Activated naive CD4-positive, alpha-beta T cell treated with anti-CD3 and anti-CD28 coated beads, Interleukin-2, amount 50 U/mL, for 72 hours (primary cell): ENCODE data around the gene MCM7. TPM values are rescaled to one million over a fixed set of nuclear protein-coding genes. Genes with fewer than 3 reads are reported as not detected.

Experiments
- ATAC-seq, 2 donors: fragments of 150-1000 bp; cut with Tn5 transposase; 2 replicates each; pipeline ENCODE4 v1.10.0; 2021; ENCODE audit warnings: mild to moderate bottlenecking in 2 of 2, moderate library complexity in 2 of 2
- DNase-seq, 2 donors: peaks; one replicate each; pipeline ENCODE4 v3.0.0; 2021 to 2022; ENCODE audit warnings: low spot score in 2 of 2
- H3K27ac Mint-ChIP-seq, 2 donors: one replicate each; pipeline ENCODE4 v1.8.0; 2022; ENCODE audit warnings: mild to moderate bottlenecking in 2 of 2, mixed read lengths in 2 of 2
- H3K36me3 Mint-ChIP-seq, 2 donors: one replicate each; pipeline ENCODE4 v1.8.0; 2022; ENCODE audit warnings: mixed read lengths in 2 of 2
- H3K9me3 Mint-ChIP-seq, 2 donors: one replicate each; pipeline ENCODE4 v1.8.0; 2022; ENCODE audit warnings: mixed read lengths in 2 of 2
- total RNA-seq, 2 donors: library from RNA; stranded (reverse); gene quantifications; one replicate each; pipeline ENCODE4 v1.2.3, GENCODE V29; 2022

Gene MCM7
- total RNA-seq, 2 donors from 2014 or later, result 291 to 375 TPM

- Mint-ChIP-seq H3K36me3 (peaks cover 17% of the 10 kb centered on the region in 2 donors), H3K27ac (peak within 1 kb of the TSS; percentile 94 to 99), H3K9me3 (no peaks in the 10 kb centered on the region)
- DNase-seq (peak; percentile 85 to 94), ATAC-seq (peak; percentile 78 to 81)
Measured at GRCh38 chr7:100126931-100127865, 26.0 kb upstream of the MCM7 start, which contains the start of gene MBLAC1. TSS of gene MBLAC1 (plus strand) at chr7:100126967. CDS start at chr7:100127396, 429 bp downstream.

GRCh38 chr7:100126239-100126930, 25.2 kb upstream of the MCM7 start:
- peaks cover 17% of the 10 kb centered on the region in 2 donors for H3K36me3 Mint-ChIP-seq
- ATAC-seq, result peak in 1 of 2 donors; percentile 42
- no peak for DNase-seq
- no peaks in the 10 kb centered on the region for H3K9me3 Mint-ChIP-seq
- H3K27ac Mint-ChIP-seq, result peak overlapping the region; percentile 94 to 99

GRCh38 chr7:100124301-100125230, 23.4 kb upstream of the MCM7 start:
- H3K9me3 Mint-ChIP-seq, result no peaks in the 10 kb centered on the region
- peak overlapping the region in 1 of 2 donors; percentile 50 for H3K27ac Mint-ChIP-seq
- no peak for DNase-seq
- ATAC-seq, result no peak
- H3K36me3 Mint-ChIP-seq, result peaks cover 17 to 19% of the 10 kb centered on the region in 2 donors

- ATAC-seq (no peak), DNase-seq (no peak)
- H3K36me3 Mint-ChIP-seq, result peaks cover 24 to 33% of the 10 kb centered on the region in 2 donors
- H3K9me3 Mint-ChIP-seq, result no peaks in the 10 kb centered on the region
- H3K27ac Mint-ChIP-seq, result no peak overlapping the region
Measured at GRCh38 chr7:100122568-100122967, 21.4 kb upstream of the MCM7 start.

- Mint-ChIP-seq H3K9me3 (no peaks in the 10 kb centered on the region), H3K36me3 (peaks cover 23 to 33% of the 10 kb centered on the region in 2 donors), H3K27ac (no peak overlapping the region)
- ATAC-seq (no peak), DNase-seq (no peak)
Measured at GRCh38 chr7:100122067-100122466, 20.9 kb upstream of the MCM7 start.

GRCh38 chr7:100120733-100121036, 19.5 kb upstream of the MCM7 start:
- ATAC-seq (no peak), DNase-seq (no peak)
- peak overlapping the region; percentile 94 to 99 for H3K27ac Mint-ChIP-seq
- H3K36me3 Mint-ChIP-seq, result peaks cover 13 to 19% of the 10 kb centered on the region in 2 donors
- no peaks in the 10 kb centered on the region for H3K9me3 Mint-ChIP-seq

GRCh38 chr7:100119970-100120732, 19.0 kb upstream of the MCM7 start:
- peak; percentile 66 to 69 for DNase-seq
- no peaks in the 10 kb centered on the region for H3K9me3 Mint-ChIP-seq
- ATAC-seq, result peak; percentile 74 to 84
- peak overlapping the region; percentile 94 to 99 for H3K27ac Mint-ChIP-seq
- peaks cover 13 to 16% of the 10 kb centered on the region in 2 donors for H3K36me3 Mint-ChIP-seq

GRCh38 chr7:100119072-100119969, 18.1 kb upstream of the MCM7 start, which contains the start of the genes CNPY4 and TAF6:
TSS of gene CNPY4 (plus strand) at chr7:100119634. CDS start at chr7:100119745, 111 bp downstream.
TSS of gene TAF6 (minus strand) at chr7:100119358. CDS start at chr7:100114209, 5,149 bp downstream.
- Mint-ChIP-seq H3K27ac (peak within 1 kb of the TSS; percentile 94 to 99), H3K9me3 (no peaks in the 10 kb centered on the region), H3K36me3 (peaks cover 7 to 16% of the 10 kb centered on the region in 2 donors)
- ATAC-seq (peak; percentile 81), DNase-seq (peak; percentile 91 to 93)

GRCh38 chr7:100118388-100119071, 17.3 kb upstream of the MCM7 start:
- Mint-ChIP-seq H3K9me3 (no peaks in the 10 kb centered on the region), H3K27ac (peak overlapping the region; percentile 94 to 99), H3K36me3 (peaks cover 7 to 20% of the 10 kb centered on the region in 2 donors)
- ATAC-seq (no peak), DNase-seq (no peak)

- Mint-ChIP-seq H3K36me3 (peaks cover 7 to 20% of the 10 kb centered on the region in 2 donors), H3K9me3 (no peaks in the 10 kb centered on the region)
- no peak for ATAC-seq
Measured at GRCh38 chr7:100115026-100115425, 13.8 kb upstream of the MCM7 start.

GRCh38 chr7:100111914-100112313, 10.7 kb upstream of the MCM7 start:
- ATAC-seq (no peak), DNase-seq (no peak)
- Mint-ChIP-seq H3K27ac (no peak overlapping the region), H3K36me3 (peaks cover 0 to 4% of the 10 kb centered on the region in 2 donors), H3K9me3 (no peaks in the 10 kb centered on the region)

More at GRCh38 chr7:100115026-100115425, 13.8 kb upstream of the MCM7 start:
- no peak for DNase-seq
- no peak overlapping the region for H3K27ac Mint-ChIP-seq

- DNase-seq (no peak), ATAC-seq (no peak)
- Mint-ChIP-seq H3K9me3 (no peaks in the 10 kb centered on the region), H3K27ac (peak overlapping the region in 1 of 2 donors; percentile 61), H3K36me3 (peaks cover 0 to 4% of the 10 kb centered on the region in 2 donors)
Measured at GRCh38 chr7:100111156-100111555, 10.0 kb upstream of the MCM7 start.

- Mint-ChIP-seq H3K36me3 (peaks cover 0 to 4% of the 10 kb centered on the region in 2 donors), H3K27ac (no peak overlapping the region), H3K9me3 (no peaks in the 10 kb centered on the region)
- no peak for ATAC-seq
- DNase-seq, result no peak
Measured at GRCh38 chr7:100109521-100110163, 8.4 kb upstream of the MCM7 start.

GRCh38 chr7:100107890-100108289, 6.7 kb upstream of the MCM7 start:
- H3K36me3 Mint-ChIP-seq, result no peaks in the 10 kb centered on the region
- H3K9me3 Mint-ChIP-seq, result no peaks in the 10 kb centered on the region
- no peak overlapping the region for H3K27ac Mint-ChIP-seq
- no peak for ATAC-seq
- no peak for DNase-seq
